ENCODE data around the gene ATP1A2.

The ATP1A2 gene
- total RNA-seq: 0 reads per million in 2 experiments

DNA sequence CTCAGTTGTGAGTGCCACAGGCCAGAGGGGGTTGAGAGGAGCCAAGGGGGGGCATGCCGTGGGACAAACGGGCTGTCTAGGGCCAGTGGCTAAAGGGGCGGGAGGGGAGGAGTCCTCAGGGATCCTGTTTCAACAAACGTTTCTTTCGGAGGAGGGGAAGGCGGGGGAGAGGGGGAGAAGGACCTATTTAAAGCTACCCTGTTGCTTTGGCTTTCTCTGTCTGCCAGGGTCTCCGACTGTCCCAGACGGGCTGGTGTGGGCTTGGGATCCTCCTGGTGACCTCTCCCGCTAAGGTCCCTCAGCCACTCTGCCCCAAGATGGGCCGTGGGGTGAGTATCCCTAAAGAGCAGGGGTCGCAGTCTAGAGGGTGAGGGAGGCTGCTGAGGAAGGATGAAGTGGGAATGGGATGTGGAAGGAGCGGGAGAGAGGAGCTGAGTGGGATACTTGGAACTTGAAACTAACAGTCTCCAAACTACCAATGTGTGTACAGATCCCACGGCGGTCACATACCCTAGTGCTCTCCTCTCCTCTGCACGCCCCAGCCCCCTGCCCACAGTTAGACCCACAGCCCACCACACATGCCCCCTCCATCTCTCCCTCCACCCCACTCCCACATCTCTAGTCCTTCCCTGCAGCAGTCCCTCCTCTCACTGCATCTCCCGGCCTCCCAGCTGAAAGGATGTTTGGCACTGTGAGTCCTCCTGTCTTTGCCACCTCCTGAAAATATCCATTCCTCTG is at the start of gene ATP1A2:
Gene ATP1A2, plus strand, starts transcription at position 215 of the 738 bp plus-strand sequence. Its CDS starts 103 bp downstream, at position 318.
- no peak for DNase-seq (ENCODE audit: low read depth)

DNA sequence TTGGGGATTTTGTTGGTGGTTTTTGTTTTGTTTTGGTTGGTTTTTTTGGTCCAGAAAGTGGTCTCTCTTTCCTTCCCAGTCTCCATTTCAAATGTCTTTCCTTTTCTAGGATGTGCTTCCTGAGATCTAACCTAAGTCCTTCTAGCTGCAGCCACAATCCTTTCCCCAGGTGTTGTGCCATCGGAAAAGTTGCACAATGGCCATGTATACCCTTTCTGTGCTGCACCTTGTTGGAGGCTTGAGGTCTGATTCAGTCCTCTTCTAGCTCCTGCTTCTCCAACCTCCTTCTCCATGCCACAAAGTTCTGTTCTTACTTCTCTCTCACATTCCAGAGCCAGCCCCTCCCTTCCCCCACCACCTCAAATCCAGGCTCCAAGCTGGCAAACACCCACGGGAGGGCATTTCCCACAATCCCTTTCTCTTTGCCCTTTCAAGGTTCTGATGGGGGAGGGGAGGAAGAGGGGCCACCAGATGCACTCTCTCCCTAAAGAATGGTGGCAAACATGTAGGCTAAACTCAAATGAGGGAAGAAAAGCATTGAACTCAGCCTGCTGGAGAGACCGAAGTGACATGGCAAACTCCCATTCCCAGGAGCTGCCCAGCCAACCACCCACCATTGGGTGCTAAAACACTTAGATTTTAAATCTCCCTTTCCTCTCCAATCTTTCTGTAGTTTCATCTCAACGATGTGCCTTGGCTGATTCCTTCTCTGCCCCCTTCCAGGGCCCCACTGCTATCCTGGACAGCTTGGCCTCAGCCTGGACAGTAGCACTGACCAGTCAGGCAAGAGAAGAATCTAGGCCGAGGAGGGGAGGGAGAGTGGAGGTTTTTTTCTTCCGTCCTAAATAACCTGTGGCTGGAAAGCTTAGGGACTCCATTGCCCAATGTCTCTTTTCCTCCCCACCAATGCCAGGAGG is 48.5 kb upstream of the ATP1A2 start:
- no peak for DNase-seq (ENCODE audit: low read depth)

DNA sequence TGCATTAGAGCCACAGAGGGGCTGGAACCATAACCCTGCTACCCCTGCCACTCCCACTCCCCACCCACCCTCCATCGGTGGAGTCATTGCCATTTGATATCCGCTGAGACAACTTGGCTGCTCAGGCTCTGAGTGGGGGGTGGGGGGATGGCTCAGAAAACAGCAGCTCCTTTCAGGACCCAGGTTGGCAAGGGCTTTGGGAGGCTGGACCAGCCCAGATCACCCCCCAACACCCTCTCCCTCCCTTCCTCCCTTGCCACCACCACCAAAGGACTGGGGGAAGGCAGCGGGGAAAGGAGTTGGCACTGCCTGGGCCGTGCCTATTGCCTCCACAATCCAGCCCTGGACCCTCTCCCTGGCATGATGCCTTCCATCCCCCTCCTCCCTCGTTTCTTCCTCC is 47.3 kb upstream of the ATP1A2 start:
- DNase-seq (ENCODE audit: low read depth): no peak

DNA sequence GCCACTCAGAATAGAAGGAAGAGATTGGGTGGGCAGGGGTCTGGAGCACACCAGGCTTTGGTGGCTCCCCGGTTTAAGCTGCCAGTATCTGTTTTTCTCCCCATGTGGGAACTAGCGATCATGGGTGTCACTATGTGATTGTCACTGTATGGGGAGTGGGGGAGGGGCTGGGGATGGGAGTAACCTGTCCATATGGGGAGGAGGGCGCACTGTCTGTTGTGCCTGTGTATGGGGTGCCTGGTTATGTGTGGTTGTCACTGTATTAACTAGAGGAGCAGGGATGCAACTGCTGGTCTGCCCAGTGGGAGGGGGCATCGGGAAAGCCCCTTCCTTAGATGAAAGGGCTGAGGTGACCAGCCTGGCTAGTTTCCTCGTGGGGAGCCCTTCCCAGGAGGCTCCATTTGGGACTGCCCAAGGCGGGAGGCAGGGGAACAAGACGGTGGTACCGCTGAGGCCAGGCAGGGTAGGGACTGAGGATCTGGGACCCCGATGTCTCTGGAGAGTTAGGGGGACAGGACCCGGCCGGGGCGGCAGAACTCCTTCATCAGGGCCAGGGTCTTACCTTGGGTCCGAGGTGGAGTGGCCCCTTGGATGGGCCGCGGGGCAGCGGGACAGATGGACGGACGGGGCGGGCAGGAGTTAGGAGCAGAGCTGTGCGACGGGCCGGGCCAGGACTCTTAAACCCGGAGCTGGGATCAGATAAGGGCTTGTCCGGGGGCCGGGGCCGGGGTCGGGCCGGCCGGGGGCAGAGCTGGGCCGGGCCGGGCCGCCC is 45.9 kb upstream of the ATP1A2 start, which contains the start of gene KCNJ10:
Gene KCNJ10, minus strand, starts transcription at position 701 of the 772 bp plus-strand sequence. CDS start 27,628 bp downstream, outside the sequence.
- DNase-seq (ENCODE audit: low read depth): no peak

DNA sequence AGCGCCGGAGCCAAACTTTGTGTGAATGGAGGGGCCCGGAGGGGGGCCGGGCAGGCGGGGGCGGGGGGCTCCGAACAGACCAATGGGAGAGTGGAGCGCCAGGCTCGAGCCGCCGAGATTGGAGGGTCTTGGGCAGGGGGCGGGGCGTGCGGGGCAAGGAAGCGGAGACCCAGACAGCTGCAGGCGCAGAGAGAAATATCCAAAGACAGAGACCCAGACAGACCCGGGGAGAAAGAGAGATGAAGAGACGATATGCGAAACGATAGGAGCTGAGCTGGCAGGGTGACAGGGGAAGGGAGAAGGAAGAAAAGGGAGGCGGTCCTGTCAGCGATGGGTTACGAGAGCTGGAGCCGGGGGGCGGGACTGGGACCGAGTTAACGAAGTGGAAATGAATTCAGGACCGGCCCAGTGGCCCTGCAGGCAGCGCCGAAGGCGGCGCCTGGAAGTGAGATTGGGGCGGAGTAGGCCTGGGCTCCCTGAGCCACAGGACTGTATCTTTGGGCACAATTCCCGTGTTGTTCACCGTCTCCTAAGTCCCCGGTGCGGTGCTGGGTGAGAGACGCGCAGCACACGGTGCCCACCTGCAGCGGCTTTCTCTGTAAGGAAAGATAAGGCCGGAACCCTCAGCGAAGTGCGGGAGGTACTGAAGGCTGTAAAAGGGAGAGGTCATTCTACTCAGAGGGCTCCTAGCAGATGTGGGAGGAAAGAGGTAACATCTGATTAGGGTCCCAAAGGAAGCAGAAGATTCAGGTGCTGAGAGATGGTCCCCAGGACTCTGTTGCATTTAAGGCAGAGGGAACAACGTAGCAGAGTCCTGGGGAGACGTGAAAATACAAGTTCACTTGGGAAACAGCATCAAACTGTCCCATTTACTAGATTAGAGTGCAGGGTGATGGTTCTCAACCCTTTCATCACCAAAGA is 45.1 kb upstream of the ATP1A2 start:
- DNase-seq (ENCODE audit: low read depth): peak; percentile 68

DNA sequence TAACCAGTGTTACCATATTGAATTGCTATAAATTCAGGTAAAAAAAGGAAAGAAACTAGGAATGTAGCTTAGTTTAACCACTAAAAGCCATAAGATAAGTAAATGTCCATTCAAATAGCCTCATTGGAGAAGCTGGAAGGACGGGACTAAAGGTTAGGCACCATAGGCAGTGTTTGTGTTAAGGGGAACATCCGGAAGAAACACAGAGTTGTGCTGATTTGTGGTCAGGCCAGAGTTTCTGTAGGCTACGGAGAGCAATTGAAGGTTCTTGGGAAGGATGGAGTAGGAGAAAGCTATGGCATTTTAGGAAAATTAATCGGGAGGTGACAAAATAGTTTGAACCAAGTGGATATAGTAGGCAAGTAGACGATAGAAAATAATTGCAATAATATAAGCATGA is 44.3 kb upstream of the ATP1A2 start:
- no peak for DNase-seq (ENCODE audit: low read depth)

DNA sequence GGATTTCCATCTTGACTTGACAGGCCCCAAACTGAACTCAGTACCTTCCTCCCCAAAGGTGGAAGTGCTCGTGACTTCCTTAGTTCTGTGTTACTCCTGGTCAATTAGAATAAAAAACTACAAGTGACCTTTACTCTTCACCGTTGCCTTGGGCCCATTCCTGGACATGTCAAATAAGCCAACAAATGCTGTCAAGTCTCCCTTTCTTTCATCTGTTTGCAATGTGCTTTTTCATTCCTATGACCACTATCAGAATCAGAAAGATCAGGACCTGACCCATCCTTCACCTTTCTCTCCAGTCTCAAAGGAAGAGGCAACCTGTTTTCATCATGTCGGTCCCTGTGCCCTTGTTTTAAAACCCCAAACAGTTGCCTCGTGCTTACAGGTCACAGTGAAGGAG is 40.7 kb upstream of the ATP1A2 start:
- DNase-seq (ENCODE audit: low read depth): no peak

DNA sequence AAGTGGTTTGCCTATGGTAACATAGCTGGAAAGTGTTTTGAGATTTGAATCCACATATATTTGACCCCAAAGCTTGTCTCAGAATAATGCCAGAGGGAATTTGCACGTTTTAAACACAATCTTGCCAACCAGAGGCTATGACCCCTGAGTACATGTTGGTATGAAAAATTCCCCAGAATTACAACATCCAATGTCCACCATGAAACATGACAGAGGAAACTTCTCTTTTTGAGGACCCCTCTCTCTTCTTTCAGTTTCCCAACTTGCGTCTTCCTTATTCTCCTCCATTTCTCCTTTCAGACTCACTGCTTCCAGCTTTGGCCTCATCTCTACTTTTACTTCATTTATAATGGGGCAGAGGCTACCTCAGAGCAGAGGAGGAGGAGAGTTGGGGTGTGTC is 39.7 kb upstream of the ATP1A2 start:
- DNase-seq (ENCODE audit: low read depth): no peak

DNA sequence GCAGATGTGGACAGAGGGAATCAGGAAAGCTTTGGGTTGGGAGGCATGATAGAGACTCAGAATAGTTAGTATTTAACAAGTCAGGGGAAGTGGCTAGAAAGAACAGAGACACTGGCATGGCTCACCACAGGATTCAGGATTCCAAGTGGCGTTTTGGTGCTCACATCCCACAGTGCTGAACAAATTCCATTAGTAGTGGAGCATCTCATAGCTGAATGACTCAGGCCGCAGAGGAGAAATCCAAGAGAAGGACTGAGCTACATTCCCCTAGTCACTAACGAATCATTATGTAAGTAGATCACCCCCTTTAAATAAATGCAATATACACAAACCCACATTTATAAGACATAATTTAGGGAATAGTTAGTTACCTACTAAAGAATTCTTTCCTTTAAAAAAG is 39.3 kb upstream of the ATP1A2 start:
- DNase-seq (ENCODE audit: low read depth): no peak

DNA sequence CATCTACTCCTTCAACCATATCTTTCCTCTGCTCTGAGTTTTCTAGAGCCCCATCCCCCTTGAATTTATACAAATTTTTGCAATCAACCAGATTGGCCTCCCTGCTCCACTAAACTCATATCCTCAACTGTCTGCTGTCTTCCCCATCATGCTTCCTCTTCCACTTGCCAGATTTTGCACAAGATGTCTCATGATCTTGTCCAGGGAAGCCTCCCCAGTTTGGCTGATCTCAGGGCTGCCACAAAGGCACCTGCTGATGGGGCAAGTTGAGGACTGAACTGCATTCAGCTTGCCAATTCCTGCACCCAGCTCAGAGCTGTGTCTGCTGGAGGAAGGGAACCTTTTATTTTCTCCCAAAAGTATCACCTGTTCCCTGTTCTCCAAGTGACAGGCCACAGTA is 38.1 kb upstream of the ATP1A2 start:
- no peak for DNase-seq (ENCODE audit: low read depth)

DNA sequence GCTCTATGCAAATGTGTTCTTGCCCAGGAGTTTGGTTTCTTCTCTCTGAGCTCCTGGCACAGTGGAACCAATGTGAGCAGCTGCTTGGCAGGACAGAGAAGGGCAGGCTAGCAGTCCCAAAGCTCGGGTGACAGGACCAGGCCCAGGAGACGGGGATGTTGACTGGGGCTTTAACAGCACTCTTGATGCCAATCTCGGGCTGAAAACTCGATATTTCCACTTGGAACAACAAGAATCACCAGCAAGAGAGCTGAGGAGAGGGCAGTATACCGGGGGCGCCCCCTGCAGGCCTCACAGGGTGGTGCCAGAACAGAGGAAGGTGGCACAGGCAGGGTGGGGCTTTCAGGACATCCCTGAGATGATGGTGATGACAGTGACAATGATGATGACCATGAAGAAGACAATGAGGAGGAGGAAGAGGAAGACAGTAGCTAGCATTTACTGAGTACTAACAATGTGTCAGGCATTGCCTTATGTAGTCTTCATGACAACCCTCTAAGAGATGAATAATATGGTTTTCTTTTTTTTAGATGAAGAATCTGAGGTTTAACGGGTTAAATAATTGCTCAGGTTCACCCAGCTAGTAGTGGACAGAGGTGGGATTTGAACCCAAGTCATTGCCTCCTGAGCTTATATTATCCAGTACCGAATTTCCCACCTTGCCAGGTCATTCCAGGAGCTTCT is 36.9 kb upstream of the ATP1A2 start:
- peak; percentile 37 for DNase-seq (ENCODE audit: low read depth)

DNA sequence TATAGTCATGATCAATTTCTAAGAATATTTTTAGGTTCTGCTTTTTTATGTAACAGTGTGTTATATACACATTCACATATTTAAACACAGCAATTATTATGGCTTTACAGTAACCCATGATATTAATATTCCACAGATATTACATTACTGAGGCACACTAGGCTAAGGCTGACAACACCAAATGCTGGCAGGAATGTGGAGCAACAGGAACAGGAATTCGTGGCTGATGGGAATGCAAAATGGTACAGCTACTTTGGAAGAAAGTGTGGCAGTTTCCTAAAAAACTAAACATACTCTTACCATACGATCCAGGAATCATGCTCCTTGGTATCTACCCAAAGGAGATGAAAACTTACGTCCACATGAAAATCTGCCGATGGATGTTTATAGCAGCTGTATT is 36.1 kb upstream of the ATP1A2 start:
- DNase-seq (ENCODE audit: low read depth): no peak

DNA sequence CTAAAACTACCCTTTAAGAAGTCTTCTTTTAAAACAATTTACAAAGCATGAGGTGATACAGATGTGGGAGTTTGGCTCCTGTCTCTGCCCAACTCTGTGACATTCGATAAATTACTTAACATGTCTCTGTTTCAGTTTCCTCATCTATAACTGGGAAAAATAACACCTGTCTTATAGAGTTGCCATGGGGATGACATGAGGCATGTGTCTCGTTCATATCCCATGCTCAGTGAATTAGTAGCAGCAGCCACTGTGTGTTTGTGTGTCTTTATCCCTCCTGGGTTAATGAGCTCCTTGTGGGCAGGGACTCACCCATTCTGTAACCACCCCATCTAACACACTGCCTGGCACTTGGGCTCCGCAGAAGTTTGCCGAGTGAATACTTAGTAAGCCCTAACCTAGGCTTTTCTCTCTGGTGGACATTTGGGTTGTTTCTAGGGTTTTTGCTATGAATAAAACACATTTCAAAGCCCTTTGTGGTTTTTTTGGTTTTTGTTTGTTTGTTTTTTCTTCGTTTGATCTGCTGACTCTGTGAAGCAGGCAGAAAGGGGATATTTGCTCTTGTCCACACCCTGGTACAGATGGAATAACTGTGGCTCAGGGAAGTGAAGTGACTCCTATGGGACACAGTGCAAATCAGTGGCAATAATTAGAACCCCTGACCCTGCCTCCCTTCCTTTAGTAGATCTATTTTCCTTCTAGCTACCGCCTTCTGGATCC is 35.0 kb upstream of the ATP1A2 start:
- no peak for DNase-seq (ENCODE audit: low read depth)

DNA sequence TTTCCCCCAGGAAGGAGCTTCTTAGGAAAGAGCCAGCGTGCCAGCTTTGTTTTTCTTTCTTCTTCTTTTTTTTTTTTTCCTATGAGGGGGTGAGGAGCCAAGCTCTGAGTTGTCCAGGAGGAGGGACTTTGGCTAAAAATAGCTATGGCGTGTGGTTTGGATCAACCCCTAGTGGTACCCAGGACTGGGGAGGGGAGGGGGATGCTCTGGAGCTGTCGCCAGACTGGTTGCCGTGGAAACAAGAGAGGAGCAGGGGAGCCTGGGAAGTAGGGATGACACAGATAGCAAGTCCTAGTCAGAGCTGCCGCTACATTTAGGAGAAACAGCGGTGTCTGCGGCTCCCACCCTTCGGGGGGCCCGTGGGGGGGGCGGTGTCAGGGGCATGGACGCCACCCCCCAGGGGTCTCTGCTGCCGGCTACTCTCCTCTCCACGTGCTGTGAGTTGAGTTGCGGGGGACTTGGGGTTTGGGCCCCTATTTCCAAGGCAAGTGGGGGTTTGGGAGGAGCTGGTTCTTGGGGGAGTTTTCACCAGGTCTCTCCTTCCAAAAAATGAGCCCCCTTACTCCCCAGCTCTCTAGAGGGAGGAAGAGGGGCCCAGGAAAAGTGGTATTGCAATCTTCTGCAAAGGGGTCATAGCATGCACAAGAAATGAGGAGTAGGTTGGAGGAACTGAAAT is 34.2 kb upstream of the ATP1A2 start, which contains the start of gene KCNJ9:
Gene KCNJ9, plus strand, starts transcription at position 278 of the 676 bp plus-strand sequence. CDS start 2,493 bp downstream, outside the sequence.
- no peak for DNase-seq (ENCODE audit: low read depth)

DNA sequence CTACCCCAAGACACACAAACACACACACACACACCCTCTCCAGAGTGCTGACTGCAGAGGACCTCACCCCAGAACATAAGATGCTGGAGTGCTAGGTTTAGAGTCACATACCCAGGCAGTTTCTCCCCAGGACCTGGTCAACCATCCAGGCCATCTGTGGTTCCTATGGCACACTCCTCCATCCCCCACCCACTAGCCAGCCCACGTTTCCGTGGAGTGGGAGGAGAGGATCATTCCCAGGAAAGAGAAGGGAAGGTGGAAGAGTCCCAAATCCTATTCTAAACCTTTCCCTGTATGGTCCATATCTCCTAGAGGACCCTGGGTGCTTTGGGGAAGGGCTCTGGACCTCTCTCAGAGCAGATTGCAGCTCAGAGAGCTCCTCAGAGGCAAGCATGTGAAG is 33.1 kb upstream of the ATP1A2 start:
- no peak for DNase-seq (ENCODE audit: low read depth)

DNA sequence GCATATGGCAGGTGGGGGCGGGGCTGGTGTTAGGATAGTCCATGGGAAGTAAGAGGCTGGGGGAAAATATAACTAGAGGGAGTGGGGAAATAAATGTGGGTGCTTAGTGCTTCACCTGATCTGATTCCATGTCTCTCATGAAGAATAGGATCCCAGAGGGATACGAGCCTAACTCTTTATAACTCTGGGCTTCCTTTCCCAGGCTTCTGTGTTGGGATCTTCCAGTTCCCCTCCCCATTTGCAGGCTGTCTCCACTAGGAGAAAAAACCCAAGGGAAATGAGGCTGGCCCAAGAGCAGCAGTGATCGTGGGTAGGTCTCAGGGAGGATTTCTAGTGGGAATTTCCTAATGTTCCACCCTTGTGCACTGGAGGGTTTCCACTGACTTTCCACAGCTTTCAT is 32.6 kb upstream of the ATP1A2 start:
- no peak for DNase-seq (ENCODE audit: low read depth)

DNA sequence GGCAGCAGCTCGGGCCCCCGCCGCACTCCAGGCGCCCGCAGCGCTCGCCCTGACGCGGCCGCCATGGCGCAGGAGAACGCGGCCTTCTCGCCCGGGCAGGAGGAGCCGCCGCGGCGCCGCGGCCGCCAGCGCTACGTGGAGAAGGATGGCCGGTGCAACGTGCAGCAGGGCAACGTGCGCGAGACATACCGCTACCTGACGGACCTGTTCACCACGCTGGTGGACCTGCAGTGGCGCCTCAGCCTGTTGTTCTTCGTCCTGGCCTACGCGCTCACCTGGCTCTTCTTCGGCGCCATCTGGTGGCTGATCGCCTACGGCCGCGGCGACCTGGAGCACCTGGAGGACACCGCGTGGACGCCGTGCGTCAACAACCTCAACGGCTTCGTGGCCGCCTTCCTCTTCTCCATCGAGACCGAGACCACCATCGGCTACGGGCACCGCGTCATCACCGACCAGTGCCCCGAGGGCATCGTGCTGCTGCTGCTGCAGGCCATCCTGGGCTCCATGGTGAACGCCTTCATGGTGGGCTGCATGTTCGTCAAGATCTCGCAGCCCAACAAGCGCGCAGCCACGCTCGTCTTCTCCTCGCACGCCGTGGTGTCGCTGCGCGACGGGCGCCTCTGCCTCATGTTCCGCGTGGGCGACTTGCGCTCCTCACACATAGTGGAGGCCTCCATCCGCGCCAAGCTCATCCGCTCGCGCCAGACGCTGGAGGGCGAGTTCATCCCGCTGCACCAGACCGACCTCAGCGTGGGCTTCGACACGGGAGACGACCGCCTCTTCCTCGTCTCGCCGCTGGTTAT is 31.4 kb upstream of the ATP1A2 start:
- DNase-seq (ENCODE audit: low read depth): peak; percentile 61

DNA sequence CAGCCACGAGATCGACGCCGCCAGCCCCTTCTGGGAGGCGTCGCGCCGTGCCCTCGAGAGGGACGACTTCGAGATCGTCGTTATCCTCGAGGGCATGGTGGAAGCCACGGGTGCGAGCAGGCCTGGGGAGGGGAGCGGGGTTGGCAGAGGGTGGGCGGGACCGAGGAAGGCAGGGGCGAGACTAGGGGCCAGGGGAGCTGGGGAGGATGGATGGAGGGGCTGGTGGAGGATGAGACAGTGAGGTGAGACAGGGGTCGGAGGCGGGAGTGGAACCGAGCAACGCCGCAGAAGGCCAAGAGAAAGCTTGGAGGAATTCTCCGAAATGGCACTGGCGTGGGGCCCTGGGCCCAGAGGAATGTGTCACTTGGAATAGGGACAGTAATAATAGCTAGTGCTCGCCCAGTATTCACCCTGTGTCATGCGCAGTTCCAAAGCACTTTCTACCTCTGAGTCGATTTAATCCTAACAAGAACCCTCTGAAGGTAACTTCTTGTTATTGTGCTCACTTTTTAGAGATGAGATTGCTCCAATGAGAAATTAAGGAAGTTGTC is 30.7 kb upstream of the ATP1A2 start:
- DNase-seq (ENCODE audit: low read depth): no peak
